HCEC 1CT (cell line): ENCODE measurements around the gene CBR3.
"Not testable (repeated sequence)": the region's sequence is repeated elsewhere in the genome, so short reads cannot be mapped to it uniquely, and the experiment has no call there.

Experiments used
- DNase-seq: peaks from one replicate; pipeline ENCODE4 v3.0.0-alpha.2; 2017

CBR3 gene

DNA sequence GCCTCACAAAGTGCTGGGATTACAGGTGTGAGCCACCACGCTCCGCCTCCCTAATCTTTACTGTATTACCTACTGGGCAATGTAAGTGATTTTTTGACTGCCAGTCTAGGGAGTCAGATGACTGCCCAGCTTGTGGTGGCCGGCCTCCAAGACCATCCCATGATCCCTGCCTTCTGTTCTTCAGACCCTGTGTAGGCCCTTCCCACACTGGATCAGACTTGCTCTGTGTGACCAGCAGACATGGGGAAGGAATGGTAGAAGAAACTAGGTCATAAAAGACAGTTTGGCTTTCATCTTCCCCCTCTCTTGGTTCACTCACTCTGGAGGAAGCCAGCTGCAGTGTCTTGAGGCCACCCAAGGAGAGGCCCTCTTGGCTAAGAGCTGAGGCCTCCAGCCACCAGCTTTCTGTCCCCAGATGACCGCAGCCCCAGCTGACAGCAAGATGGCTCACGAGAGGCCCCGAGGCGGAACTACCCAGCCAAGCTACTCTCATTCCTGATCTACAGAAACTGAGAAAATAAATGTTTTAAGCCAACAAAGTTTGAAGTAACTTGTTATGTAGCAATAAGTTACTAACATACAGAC lies 14.5 kb upstream of the CBR3 start:
- no peak for DNase-seq

DNA sequence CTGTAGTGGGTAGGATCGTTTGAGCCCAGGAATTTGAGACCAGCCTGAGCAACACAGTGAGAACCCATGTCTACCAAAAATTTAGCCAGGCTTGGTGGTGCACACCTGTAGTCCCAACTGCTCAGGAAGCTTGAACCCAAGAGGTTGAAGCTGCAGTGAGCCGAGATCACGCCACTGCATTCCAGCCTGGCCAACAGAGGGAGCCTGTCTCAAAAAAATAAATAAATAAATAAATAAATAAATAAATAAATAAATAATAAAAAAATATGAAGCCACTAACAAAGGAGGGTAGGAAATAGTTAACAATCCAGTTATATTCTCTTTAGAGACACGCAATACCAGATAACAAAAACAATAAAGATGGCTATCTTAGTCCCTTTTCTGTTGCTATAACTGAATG lies 11.9 kb upstream of the CBR3 start:
- DNase-seq = peak; percentile 17

DNA sequence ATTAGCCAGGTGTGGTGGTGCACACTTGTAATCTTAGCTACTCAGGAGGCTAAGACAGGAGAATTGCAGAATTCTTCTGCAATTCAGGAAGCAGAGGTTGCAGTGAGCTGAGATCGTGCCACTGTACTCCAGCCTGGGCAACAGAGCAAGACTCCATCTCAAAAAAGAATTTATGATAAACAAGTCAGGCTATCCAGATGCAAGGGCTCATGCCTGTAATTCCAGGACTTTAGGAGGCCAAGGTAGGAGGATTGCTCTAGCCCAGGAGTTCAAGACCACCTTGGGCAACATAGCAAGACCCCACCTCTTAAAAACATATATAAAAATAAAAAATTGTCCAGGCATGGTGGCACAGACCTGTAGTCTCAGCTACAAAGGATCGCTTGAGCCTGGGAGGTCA lies 10.5 kb upstream of the CBR3 start:
- DNase-seq = no peak

DNA sequence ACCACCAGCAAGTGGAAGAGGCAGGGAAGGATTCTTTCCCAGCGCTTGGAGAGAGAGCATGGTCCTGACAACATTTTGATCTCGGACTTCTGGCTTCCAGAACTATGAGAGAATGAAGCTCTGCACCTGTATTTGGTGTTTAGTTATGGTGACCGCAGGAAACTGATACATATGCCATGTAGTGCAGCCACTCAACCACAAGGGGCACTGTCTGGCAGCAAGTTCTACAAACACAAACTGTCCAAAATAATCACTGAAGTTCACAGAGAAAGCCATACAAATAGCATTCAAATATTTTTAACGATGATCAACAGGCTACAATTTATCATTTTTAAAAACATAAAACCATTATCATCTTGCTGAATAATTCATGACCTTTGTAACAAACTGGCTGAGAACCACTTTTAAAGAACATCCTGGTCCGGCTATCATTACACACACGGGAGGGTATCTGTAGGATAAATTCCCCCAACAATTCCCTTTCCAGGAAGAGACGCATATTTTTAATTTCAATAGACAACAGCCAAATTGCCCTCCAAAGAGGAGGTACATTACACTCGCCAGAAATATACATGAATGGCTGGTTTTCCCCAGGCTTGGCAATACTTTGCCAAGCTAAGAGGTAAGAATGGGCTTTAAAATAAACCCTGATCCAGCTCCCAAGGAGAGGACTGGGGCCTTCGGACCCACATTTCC lies 9.2 kb upstream of the CBR3 start:
- DNase-seq = peak; percentile 46

DNA sequence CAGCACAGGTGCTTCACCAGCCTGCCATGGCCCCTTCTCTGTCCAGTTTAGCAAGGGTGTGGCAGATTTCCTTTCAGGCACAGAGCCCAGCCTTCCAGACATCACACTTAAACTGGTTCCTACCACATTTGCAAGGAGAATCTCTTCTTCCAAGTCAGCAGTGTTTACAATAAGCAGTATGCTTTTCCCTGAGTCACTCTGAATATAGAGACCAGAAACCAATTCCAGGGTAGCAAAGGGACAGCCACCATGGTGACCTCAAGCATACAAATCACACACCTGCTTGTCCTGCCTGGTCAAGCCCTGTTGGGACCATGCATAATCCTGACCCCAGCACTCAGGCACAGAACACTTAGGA lies 8.7 kb upstream of the CBR3 start:
- no peak for DNase-seq

DNA sequence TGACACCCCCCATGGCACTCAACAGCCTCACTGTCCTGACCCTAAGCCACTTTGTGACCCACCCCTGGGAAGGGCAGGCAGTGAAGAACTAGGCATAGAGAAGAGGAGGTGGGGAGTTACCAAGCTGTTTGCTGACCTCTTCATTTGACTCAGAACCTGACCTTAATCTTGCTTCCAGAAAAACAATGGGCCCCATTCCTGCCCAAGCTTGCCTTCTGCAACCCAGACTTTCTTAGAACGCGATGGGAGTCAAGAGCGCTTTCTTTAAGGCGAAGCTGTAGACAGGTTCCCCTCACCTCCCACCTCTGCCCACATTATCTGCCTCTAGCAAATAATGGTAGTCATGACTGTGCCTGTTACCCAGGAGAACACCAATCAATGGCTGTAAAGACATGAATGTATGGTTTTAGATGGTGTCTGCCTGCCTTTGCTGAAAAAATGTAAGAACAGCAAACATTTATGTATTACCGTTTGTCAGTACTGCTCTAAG lies 8.2 kb upstream of the CBR3 start:
- no peak for DNase-seq

DNA sequence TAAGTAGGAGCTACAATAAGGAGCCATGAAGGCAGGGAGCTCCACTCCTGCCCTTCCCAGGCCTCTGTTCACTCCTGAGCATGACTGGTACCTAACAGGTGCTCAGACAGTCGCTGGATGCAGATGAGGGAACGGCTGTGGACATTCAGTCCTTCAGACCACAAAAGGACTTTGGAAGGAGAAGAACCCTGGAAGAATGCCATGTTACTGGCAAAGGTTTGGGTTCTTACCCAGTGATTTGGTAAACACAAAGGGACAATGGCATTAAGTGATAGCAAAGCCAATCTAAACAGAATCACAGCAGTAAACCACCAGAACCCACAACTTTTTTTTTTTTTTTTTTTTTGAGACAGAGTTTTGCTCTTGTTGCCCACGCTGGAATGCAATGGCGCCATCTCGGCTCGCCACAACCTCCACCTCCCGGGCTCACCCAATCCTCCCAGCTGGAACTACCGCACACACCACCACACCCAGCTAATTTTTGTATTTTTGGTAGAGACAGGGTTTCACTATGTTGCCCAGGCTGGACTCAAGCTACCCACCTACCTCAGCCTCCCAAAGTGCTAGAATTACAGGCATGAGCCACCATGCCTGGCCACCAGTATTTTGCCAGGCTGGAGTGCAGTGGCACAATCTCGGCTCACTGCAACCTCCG lies 7.5 kb upstream of the CBR3 start:
- DNase-seq = no peak

DNA sequence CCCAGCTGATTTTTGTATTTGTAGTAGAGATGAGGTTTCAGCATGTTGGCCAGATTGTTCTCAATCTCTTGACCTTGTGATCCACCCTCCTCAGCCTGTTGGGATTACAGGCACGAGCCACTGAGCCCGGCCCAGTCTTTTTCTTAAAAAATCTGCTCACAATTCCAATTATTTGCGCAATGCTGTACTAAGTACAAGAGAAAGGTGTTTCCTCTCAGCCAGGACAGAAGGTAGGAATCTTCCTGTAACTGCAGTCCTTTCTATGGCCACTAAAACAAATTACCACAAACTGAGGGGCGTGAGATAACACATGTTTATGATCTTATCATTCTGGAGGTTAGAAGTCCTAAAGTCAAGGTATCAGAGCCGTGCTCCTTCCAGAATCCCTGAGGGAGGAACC lies 6.9 kb upstream of the CBR3 start:
- DNase-seq = no peak

DNA sequence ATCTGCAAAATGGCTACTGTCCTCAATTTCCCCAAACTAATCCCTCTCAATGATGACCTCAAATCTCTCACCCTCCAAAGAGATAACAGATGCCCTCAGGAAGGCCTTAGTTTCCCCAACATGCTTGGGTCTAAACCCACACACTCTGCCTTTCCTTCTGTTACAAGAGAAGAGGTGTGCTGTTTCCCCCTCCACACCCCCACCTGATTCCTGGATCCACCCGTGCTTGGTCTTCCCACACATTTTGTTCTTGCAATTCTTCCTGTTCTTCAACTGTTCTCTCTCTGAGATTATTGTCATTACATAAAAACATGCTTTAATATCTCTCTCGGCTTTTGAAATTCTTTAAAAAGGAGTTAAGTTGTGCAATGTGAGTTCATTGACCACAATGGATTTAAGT lies 5.7 kb upstream of the CBR3 start:
- DNase-seq = no peak

DNA sequence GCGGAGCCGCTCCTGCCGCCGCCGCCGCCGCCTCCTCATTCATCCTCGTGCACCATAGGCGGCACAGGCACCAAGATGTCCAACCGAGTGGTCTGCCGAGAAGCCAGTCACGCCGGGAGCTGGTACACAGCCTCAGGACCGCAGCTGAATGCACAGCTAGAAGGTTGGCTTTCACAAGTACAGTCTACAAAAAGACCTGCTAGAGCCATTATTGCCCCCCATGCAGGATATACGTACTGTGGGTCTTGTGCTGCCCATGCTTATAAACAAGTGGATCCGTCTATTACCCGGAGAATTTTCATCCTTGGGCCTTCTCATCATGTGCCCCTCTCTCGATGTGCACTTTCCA lies 4.5 kb upstream of the CBR3 start:
- DNase-seq = not testable (repeated sequence)

DNA sequence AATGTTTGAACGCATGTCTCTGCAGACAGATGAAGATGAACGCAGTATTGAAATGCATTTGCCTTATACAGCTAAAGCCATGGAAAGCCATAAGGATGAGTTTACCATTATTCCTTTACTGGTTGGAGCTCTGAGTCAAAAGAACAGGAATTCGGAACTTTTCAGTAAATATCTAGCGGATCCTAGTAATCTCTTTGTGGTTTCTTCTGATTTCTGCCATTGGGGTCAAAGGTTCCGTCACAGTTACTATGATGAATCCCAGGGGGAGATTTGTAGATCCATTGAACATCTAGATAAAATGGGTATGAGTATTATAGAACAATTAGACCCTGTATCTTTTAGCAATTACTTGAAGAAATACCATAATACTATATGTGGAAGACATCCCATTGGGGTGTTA lies 4.0 kb upstream of the CBR3 start:
- not testable (repeated sequence) for DNase-seq

DNA sequence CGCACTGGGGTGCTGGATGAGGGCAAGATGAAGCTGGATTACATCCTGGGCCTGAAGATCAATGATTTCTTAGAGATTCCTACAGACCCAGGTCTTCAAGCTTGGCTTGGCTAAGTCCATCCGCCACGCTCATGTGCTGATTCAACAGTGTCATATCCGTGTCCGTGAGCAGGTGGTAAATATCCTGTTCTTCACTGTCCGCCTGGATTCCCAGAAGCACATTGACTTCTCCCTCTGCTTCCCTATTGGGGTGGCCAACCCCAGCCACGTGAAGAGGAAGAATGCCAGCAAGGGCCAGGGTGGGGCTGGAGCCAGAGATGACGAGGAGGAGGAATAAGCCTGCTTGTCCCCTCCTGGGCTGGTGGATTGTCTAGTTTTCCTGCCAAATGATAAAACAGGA lies 2.2 kb upstream of the CBR3 start:
- DNase-seq = no peak

DNA sequence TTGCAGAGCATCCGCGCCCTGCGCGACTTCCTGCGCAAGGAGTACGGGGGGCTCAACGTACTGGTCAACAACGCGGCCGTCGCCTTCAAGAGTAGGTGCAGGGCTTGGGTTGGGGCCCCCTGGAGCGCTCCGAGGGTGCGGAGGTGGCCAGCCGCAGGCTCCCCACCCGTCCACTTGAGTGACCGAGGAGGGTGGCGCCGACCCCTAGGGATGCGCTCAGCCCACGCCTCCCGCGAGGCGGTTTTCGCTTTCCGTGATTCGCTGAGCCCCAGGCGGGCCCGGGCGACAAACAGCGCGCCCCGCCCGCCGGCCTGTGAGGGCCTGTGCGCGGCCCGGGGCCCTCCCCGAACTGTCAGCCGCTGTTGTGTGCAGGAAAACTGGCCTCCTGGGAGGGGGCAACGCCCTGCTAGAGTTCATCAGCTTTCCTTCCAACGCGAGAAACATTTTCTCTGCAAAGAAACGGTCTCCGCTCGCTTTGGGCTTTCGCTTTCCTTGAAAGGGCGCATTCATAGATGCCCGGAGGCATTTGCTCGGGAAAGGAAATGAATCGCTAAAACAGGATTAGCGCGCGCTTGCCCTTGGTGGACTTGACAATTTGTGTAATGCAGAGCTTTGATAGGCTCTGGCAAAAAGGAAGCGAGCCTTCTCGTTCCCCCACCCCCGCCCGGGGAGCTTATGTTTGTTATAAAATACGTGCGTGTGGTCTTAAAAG lies 668 bp downstream of the CBR3 start:
- DNase-seq = peak; percentile 84

DNA sequence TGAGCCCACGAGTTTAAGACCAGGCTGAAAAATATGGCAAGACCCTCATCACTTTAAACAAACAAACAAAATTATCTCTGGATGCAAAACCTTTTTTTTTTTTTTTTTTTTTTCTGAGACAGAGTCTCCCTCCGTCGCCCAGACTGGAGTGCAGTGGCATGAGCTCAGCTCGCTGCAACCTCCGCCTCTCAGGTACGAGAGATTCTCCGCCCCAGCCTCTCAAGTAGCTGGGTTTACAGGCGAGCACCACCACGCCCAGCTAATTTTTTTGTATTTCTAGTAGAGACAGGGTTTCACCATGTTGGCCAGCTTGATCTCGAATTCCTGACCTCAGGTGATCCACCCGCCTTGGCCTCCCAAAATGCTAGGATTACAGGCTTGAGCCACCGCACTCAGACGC lies 4.9 kb downstream of the CBR3 start:
- DNase-seq = not testable (repeated sequence)

DNA sequence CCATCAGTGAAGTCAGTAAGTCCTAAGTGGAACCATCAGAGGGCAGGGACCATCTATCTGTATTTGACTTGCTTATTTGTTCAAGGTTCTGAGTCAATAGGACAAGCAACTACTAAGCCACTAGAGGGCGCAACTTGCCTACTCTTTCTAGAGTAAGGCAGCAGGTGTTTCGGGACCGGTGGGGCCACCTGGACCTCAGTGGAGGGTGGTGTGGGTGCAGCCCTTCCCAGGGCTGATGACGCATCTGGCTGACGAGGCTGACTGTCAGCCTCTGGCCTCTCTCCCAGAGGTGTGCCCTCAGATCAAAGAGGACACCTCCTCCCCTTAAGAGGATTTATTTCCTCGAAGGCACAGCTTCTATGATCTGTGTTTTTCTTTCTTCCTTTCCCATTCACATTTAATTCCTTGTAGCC lies 6.6 kb downstream of the CBR3 start:
- peak; percentile 77 for DNase-seq

DNA sequence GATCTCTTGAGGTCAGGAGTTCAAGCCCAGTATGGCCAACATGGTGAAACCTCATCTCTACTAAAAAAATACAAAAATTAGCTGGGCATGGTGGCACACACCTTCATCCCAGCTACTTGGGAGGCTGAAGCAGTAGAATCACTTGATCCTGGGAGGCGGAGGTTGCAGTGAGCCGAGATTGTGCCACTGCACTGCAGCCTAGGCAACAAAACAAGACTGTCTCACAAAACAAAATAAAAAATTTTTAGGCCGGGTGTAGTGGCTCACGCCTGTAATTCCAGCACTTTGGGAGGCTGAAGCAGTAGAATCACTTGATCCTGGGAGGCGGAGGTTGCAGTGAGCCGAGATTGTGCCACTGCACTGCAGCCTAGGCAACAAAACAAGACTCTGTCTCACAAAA lies 9.4 kb downstream of the CBR3 start:
- DNase-seq = not testable (repeated sequence)

DNA sequence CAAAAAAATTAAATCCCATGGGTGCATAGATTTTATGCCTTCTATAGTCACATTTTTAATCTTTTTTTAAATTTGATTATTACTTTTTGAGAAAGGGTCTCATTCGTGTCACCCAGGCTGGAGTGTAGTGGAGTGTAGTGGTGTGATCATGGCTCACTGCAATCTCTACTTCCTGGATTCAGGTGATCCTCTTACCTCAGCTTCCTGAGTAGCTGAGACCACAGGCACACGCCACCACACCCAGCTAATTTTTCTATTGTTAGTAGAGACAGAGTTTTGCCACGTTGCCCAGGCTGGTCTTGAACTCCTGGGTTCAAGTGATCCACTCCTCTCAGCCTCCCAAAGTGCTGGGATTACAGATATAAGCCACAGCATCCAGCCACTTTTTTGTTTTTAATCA lies 10.4 kb downstream of the CBR3 start:
- no peak for DNase-seq

DNA sequence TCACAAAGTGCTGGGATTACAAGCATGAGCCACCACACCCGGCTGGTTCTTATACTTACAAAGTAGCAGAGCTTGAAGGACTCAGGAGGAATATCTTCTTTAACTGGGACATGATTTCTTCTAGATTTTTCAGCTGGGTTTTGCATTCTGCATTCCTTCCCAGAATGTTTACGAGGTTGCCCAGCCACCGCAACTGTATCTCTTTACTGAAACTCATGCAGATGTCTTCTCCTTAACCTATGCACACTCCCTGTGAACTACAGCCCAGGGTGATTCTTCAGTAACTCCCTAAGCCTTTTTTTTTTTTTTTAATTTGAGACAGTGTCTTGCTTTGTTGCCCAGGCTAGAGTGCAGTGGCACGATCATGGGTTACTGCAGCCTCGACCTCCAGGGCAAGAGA lies 13.0 kb downstream of the CBR3 start:
- no peak for DNase-seq

DNA sequence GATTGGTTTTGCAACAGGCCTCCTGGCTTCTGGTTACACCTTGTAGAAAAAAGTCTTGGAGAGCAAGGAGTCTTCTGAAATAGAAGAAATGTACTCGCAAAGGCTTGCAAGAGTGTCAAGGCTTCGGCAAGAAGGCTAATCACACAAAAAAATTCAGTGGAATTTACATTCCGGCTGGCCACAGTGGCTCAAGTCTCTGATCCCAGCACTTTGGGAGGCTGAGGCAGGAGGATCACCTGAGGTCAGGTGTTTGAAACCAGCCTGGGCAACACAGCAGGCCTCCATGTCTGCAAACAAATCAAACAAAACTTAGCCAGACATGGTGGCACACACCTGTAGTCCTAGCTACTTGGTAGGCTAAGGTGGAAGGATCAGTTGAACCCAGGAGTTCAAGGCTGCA lies 14.0 kb downstream of the CBR3 start:
- no peak for DNase-seq

DNA sequence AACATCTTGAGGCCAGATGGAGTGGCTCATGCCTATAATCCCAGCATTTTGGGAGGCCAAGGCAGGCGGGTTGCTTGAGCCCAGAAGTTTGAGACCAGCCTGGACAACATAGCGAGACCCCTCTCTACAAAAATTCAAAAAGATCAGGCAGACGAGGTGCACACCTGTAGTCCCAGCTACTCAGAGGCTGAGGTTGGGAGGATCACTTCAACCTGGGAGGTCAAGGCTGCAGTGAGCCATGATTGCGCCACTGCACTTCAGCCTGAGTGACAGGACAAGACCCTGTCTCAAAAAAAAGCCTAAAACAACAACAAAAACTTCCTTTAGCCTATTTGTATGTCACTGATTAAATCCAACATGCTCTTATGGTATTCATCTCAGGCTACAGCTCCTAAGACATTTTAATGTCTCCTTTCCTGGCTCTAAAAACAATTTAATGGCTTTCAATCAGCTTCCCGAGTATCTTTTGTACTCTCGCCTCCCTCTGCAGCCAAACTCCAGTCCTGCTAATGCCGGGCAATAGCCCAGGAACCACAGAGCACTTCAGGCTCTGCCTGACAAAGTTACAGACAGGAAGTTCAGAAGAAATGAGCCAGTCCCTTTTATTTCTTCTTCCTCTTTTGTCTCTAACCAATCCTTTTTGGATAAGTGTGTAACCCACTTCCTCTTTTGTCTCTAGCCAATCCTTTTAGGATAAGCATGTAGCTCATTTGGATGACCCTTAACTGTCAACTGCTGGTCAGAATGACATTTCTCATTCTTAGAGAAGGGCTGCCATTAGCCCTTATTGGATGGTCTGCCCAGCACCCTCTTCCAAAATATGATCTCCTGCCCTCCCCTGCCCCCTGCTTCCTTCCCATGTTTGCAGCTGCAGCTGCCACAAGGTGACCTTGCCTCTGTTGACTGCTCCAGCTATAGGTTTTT lies 15.2 kb downstream of the CBR3 start:
- peak; percentile 36 for DNase-seq

DNA sequence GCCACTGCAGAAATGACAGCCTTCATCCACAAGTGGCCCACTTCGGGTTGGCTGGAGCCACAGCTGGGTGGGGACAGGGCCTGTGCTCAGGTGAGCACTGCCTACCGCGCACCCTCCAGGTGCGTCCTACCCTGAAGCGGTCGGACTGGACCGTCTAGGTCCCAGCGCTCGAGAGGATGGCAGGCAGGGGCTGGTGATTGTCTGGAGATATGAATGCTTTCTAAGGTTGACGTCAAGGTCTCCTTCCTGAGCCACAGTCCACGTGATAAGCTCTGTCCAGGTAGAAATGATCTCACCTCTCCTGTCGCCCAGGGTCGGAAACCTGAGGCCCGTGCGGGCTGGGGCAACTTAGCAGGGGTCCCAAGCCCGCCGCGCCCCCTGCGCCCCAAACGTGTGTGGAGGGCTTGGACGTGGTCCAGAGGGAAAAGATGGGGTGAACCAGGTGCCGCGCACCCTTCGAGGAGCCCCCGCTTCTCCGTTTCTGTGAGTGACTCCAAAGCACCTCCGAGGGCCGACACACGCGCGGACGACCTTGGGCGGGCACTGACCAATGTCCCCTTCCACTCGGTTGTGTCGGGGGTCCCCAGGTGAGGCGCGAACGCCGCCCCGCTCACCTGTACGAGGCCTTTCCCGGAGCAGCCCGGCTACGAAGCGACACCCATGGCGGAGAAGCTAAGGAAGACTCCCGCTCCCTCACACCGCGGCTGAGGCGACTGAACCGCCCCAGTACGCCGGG lies 20.9 kb downstream of the CBR3 start:
- DNase-seq = no peak

DNA sequence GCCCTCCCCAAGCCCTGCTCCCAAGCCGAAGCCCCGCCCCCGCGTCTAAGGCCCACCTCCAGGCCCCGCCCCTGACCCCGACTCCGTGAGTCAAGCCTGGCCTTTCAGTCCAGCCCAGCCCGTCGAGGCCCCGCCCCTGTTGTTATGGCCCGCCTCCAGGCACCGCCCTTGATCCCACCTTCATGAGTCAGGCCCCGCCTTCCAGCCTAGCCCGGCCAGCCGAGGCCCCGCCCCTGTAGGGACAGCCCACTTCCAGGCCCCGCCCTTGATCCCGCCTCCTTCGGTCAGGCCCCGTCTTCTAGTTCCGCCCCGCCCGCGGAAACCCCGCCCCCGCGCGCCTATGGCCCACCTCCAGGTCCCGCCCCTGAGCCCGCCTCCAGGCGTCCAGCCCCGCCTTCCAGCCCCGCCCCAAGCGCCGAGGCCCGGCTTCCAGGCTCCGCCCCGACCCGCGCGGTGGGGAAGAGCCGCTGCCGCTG lies 21.5 kb downstream of the CBR3 start:
- peak; percentile 96 for DNase-seq
